Esophagus (tissue), 2 donors: ENCODE measurements around the gene SERPINB2. TPM values are rescaled to one million over a fixed set of nuclear protein-coding genes. Genes with fewer than 3 reads are reported as not detected.

Experiments used
- H3K27ac ChIP-seq, 2 donors: one replicate each; pipeline ENCODE4 v1.5.1; 2013; ENCODE audit warnings: low read depth in 2 of 2, mild to moderate bottlenecking in 2 of 2, inconsistent platforms in 1 of 2, low read length in 1 of 2, moderate library complexity in 1 of 2
- H3K27me3 ChIP-seq, 2 donors: one replicate each; pipeline ENCODE4 v1.6.1; 2013; ENCODE audit warnings: low read length in 2 of 2, control low read depth in 1 of 2, mild to moderate bottlenecking in 1 of 2; ENCODE audit not compliant: insufficient read depth in 2 of 2, control insufficient read depth in 1 of 2
- H3K36me3 ChIP-seq, 2 donors: one replicate each; pipeline ENCODE4 v1.6.1; 2013; ENCODE audit warnings: low read length in 1 of 2; ENCODE audit not compliant: control insufficient read depth in 2 of 2, insufficient read depth in 2 of 2
- H3K4me1 ChIP-seq, 2 donors: one replicate each; pipeline ENCODE4 v1.6.1; 2013; ENCODE audit warnings: low read length in 1 of 2; ENCODE audit not compliant: control insufficient read depth in 2 of 2, insufficient read depth in 2 of 2
- H3K4me3 ChIP-seq, 2 donors: one replicate each; pipeline ENCODE4 v1.5.1; 2013; ENCODE audit warnings: low read length in 2 of 2, mild to moderate bottlenecking in 2 of 2, low read depth in 1 of 2, moderate library complexity in 1 of 2
- H3K9me3 ChIP-seq, 2 donors: one replicate each; pipeline ENCODE4 v1.6.1; 2013; ENCODE audit warnings: mild to moderate bottlenecking in 2 of 2, low read depth in 1 of 2, low read length in 1 of 2, moderate library complexity in 1 of 2; ENCODE audit not compliant: control insufficient read depth in 2 of 2, insufficient read depth in 1 of 2
- WGBS, 2 donors: extraction: QIAGEN DNeasy Blood & Tissue Kit; methylation state at CpG; one replicate each; pipeline ENCODE4 v1.1.7; 2013; 5-methylcytosine and 5-hydroxymethylcytosine counted together
- polyA plus RNA-seq, 2 donors: library from polyadenylated mRNA; stranded (reverse); fragments of 200-250 nt; gene quantifications; one replicate each; pipeline ENCODE4 v1.2.3, GENCODE V29; 2013
- donor health status: healthy with polysubstance abuse.
- donor health status: Bipolar disorder and iron deficiency.

The SERPINB2 gene
- polyA plus RNA-seq, 2 donors: 186 to 241 TPM

- Histone ChIP-seq H3K4me1 (no peaks in the 10 kb centered on the region), H3K27ac (peak overlapping the region; percentile 61 to 86)
- WGBS, 2 donors: 31 to 41% methylated on average over 8 of the region's 8 CpGs
Observed at GRCh38 chr18:63882333-63883141, 5.0 kb upstream of the SERPINB2 start.

GRCh38 chr18:63883617-63884016 lies 3.9 kb upstream of the SERPINB2 start:
- no peaks in the 10 kb centered on the region for H3K27me3 ChIP-seq
- no peaks in the 10 kb centered on the region for H3K4me1 ChIP-seq
- no peaks in the 10 kb centered on the region for H3K9me3 ChIP-seq
- no peak overlapping the region for H3K4me3 ChIP-seq
- no peaks in the 10 kb centered on the region for H3K36me3 ChIP-seq
- H3K27ac ChIP-seq: peak overlapping the region in 1 of 2 donors; percentile 49

More at GRCh38 chr18:63882333-63883141, 5.0 kb upstream of the SERPINB2 start:
- no peaks in the 10 kb centered on the region for H3K36me3 ChIP-seq
- no peaks in the 10 kb centered on the region for H3K9me3 ChIP-seq
- H3K4me3 ChIP-seq: no peak overlapping the region
- no peaks in the 10 kb centered on the region for H3K27me3 ChIP-seq

GRCh38 chr18:63888470-63889190 lies 1.1 kb downstream of the SERPINB2 start:
- H3K27me3 ChIP-seq: no peaks in the 10 kb centered on the region
- peak overlapping the region in 1 of 2 donors; percentile 61 for H3K4me3 ChIP-seq
- H3K27ac ChIP-seq: peak overlapping the region in 1 of 2 donors; percentile 60
- WGBS, 2 donors: 8 to 23% methylated on average over 1 of the region's 1 CpG
- H3K36me3 ChIP-seq: peaks cover 0 to 6% of the 10 kb centered on the region in 2 donors
- H3K9me3 ChIP-seq: no peaks in the 10 kb centered on the region
- H3K4me1 ChIP-seq: no peaks in the 10 kb centered on the region

GRCh38 chr18:63889626-63890025 lies 2.1 kb downstream of the SERPINB2 start:
- Histone ChIP-seq H3K27ac (no peak overlapping the region), H3K4me1 (no peaks in the 10 kb centered on the region), H3K9me3 (no peaks in the 10 kb centered on the region), H3K27me3 (no peaks in the 10 kb centered on the region), H3K36me3 (peaks cover 0 to 11% of the 10 kb centered on the region in 2 donors), H3K4me3 (peak overlapping the region in 1 of 2 donors; percentile 35)
- WGBS, 2 donors: 75 to 78% methylated on average over 2 of the region's 2 CpGs

- no peaks in the 10 kb centered on the region for H3K4me1 ChIP-seq
- no peaks in the 10 kb centered on the region for H3K27me3 ChIP-seq
- peaks cover 0 to 11% of the 10 kb centered on the region in 2 donors for H3K36me3 ChIP-seq
- peak overlapping the region; percentile 24 to 35 for H3K4me3 ChIP-seq
- 80% methylated on average over 6 of the region's 6 CpGs for WGBS, 2 donors
- H3K27ac ChIP-seq: no peak overlapping the region
- H3K9me3 ChIP-seq: no peaks in the 10 kb centered on the region
Observed at GRCh38 chr18:63890237-63890949, 2.9 kb downstream of the SERPINB2 start.

GRCh38 chr18:63890950-63891304 lies 3.4 kb downstream of the SERPINB2 start:
- 67 to 74% methylated on average over 5 of the region's 5 CpGs for WGBS, 2 donors
- Histone ChIP-seq H3K9me3 (no peaks in the 10 kb centered on the region), H3K27me3 (no peaks in the 10 kb centered on the region), H3K27ac (no peak overlapping the region), H3K4me3 (peak overlapping the region in 1 of 2 donors; percentile 35), H3K4me1 (no peaks in the 10 kb centered on the region), H3K36me3 (peaks cover 0 to 11% of the 10 kb centered on the region in 2 donors)

GRCh38 chr18:63892566-63892965 lies 5.1 kb downstream of the SERPINB2 start:
- Histone ChIP-seq H3K36me3 (peaks cover 0 to 13% of the 10 kb centered on the region in 2 donors), H3K9me3 (no peaks in the 10 kb centered on the region), H3K27me3 (no peaks in the 10 kb centered on the region), H3K4me1 (no peaks in the 10 kb centered on the region), H3K27ac (no peak overlapping the region), H3K4me3 (no peak overlapping the region)
- WGBS, 2 donors: 93 to 96% methylated on average over 4 of the region's 4 CpGs

DNA sequence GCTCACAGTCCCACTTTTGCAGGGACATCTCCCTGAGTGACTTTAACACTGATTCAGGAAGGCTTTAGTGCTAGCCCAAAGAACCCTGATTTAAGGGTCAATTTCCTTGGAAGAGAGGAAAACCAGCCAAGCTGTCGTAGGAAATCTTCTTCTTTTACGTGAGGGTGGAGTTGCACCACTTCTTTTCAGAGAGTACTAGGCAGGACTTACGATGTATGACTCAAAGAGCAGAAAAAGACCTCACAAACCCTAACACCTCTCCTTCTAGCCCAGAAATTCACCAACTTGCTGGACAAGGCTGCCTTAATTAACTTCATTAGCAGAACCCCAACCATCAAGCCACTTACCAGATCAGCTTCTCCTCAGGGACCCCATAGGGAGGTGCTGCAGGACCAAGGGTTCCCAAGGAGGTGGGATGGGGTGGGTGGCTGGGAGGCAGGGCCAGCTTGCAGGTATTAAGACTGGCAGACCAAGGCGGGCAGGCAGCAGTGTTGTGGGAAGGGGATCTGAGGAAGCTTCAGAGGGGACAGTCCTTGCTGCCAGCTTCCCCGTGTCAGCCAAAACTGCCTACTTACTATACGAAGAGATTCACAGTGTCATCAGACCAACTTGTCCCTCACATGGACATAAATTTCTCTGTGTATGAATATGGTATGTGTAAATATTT lies 6.7 kb downstream of the SERPINB2 start:
- H3K4me3 ChIP-seq: no peak overlapping the region
- WGBS, 2 donors: 78 to 85% methylated on average over 6 of the region's 6 CpGs
- no peaks in the 10 kb centered on the region for H3K9me3 ChIP-seq
- peaks cover 0 to 13% of the 10 kb centered on the region in 2 donors for H3K36me3 ChIP-seq
- no peaks in the 10 kb centered on the region for H3K4me1 ChIP-seq
- H3K27me3 ChIP-seq: no peaks in the 10 kb centered on the region
- H3K27ac ChIP-seq: no peak overlapping the region

- Histone ChIP-seq H3K36me3 (peaks cover 0 to 13% of the 10 kb centered on the region in 2 donors), H3K4me3 (no peak overlapping the region), H3K4me1 (no peaks in the 10 kb centered on the region), H3K27ac (no peak overlapping the region), H3K9me3 (no peaks in the 10 kb centered on the region), H3K27me3 (no peaks in the 10 kb centered on the region)
- 61 to 68% methylated on average over 6 of the region's 6 CpGs for WGBS, 2 donors
Observed at GRCh38 chr18:63895190-63895589, 7.7 kb downstream of the SERPINB2 start.
